Chondrocyte (in vitro differentiated cells): ENCODE data around the gene DPP6. TPM values are rescaled to one million over a fixed set of nuclear protein-coding genes. Genes with fewer than 3 reads are reported as not detected.

Experiments used
- DNase-seq: peaks from one replicate; pipeline ENCODE4 v3.0.0; 2021; ENCODE audit warnings: mixed read lengths, low spot score
- H3K27ac Mint-ChIP-seq: one replicate; pipeline ENCODE4 v1.8.0; 2021; ENCODE audit warnings: mild to moderate bottlenecking, moderate library complexity, mixed read lengths; ENCODE audit not compliant: unreplicated experiment
- H3K27me3 Mint-ChIP-seq: 2 replicates; pipeline ENCODE4 v1.8.0; 2021; ENCODE audit warnings: low read depth, mixed read lengths
- H3K36me3 Mint-ChIP-seq: 2 replicates; pipeline ENCODE4 v1.8.0; 2021; ENCODE audit warnings: low read depth, mixed read lengths
- H3K4me1 Mint-ChIP-seq: 2 replicates; pipeline ENCODE4 v1.8.0; 2021; ENCODE audit warnings: low read depth, mild to moderate bottlenecking, mixed read lengths
- H3K4me3 Mint-ChIP-seq: one replicate; pipeline ENCODE4 v1.8.0; 2021; ENCODE audit warnings: mild to moderate bottlenecking, moderate library complexity, mixed read lengths; ENCODE audit not compliant: unreplicated experiment
- H3K9me3 Mint-ChIP-seq: 2 replicates; pipeline ENCODE4 v1.8.0; 2021; ENCODE audit warnings: low read depth, mixed read lengths
- CTCF ChIP-seq: fragments of 200-600 bp; sonication (generic); IDR thresholded peaks from 2 replicates; pipeline ENCODE4 v1.5.0; 2021; ENCODE audit warnings: antibody characterized with exemption, mild to moderate bottlenecking, moderate library complexity
- total RNA-seq: library from RNA; stranded (reverse); gene quantifications from 3 replicates; pipeline ENCODE4 v1.2.1, GENCODE V29; 2021

DPP6 gene
- total RNA-seq, 1 donor from 2014 or later = not detected

- Mint-ChIP-seq H3K27me3 (peaks cover 6% of the 10 kb centered on the region), H3K4me3 (no peak overlapping the region), H3K36me3 (no peaks in the 10 kb centered on the region), H3K9me3 (peaks cover 37% of the 10 kb centered on the region), H3K4me1 (no peaks in the 10 kb centered on the region), H3K27ac (no peak overlapping the region)
- TF ChIP-seq CTCF = no peak
- DNase-seq = no peak
Observed at GRCh38 chr7:154302380-154302779, 250.2 kb downstream of the DPP6 start.

GRCh38 chr7:154304231-154304630, 252.0 kb downstream of the DPP6 start:
- TF ChIP-seq CTCF = no peak
- H3K27me3 Mint-ChIP-seq = peaks cover 6% of the 10 kb centered on the region
- H3K4me3 Mint-ChIP-seq = no peak overlapping the region
- DNase-seq = no peak
- H3K27ac Mint-ChIP-seq = no peak overlapping the region
- H3K4me1 Mint-ChIP-seq = no peaks in the 10 kb centered on the region
- no peaks in the 10 kb centered on the region for H3K36me3 Mint-ChIP-seq
- peaks cover 32% of the 10 kb centered on the region for H3K9me3 Mint-ChIP-seq

DNA sequence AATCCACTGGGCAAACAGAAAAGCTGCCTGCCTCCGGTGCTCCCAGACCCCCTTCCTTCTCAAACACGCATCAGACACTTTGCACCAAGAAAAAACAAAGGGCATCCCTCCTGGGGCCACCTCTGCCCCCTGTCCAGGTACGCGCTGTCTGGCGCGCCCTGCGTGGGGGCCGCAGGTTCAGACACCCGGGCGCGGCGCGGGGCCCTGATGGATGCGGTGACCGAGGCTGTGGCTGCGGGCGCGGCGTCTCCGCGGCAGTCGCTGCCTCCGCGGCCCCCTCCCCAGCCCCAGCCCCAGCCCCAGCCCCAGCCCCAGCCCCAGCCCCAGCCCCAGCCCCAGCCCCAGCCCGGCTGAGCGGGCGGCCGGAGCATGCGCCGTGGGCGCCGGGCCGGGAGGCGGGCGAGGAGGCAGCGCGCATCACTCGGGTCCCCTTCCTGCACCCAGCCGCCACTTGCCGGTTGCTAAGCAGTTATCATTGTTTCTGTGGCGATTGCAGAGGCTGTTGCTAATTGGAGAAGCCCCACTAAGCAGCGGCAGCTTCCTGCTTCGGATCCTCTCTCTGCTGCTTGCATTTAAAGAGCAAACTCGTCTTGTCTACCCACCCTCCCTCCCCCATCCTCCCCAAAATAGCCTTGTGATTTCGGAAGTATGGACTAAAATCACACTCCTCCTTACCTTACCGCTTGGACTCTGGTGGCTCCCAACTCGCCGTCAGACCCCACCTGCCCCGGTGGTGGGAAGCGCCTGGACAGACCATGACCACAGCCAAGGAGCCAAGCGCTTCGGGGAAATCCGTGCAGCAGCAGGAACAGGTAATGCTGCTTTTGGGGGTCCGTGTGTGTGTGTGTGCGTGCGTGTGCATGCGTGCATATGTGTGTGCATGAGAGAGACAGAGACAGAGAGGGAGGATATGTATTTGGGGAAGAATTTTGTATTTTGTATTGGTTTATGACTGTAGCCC, 252.8 kb downstream of the DPP6 start:
- no peak overlapping the region for H3K27ac Mint-ChIP-seq
- no peaks in the 10 kb centered on the region for H3K4me1 Mint-ChIP-seq
- no peak overlapping the region for H3K4me3 Mint-ChIP-seq
- TF ChIP-seq CTCF = no peak
- peaks cover 6% of the 10 kb centered on the region for H3K27me3 Mint-ChIP-seq
- no peak for DNase-seq
- H3K36me3 Mint-ChIP-seq = no peaks in the 10 kb centered on the region
- H3K9me3 Mint-ChIP-seq = peaks cover 32% of the 10 kb centered on the region

DNA sequence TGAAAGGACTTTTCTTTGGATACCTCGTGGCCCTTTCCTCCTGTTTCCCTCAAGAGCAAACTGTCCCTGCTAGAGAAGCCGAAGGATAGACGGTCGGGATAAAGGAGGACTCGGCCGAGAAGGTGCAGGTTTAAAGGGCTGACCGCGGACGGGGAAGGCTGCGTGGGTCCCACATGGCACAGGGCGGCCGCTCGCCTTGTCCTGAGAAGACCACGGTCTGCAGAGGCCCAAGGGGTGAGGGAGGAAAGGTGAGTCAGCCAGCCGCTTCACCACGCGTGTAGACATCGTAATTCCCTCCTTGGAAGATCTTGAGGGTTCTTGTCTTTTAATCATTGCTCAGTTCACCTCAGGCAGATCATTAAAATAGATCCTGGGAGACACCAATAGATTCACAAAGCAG, 253.8 kb downstream of the DPP6 start:
- no peak overlapping the region for H3K4me3 Mint-ChIP-seq
- peaks cover 6% of the 10 kb centered on the region for H3K27me3 Mint-ChIP-seq
- DNase-seq = no peak
- H3K9me3 Mint-ChIP-seq = peaks cover 29% of the 10 kb centered on the region
- no peak overlapping the region for H3K27ac Mint-ChIP-seq
- H3K4me1 Mint-ChIP-seq = no peaks in the 10 kb centered on the region
- no peak for TF ChIP-seq CTCF
- no peaks in the 10 kb centered on the region for H3K36me3 Mint-ChIP-seq

- Mint-ChIP-seq H3K4me1 (no peaks in the 10 kb centered on the region), H3K27me3 (peaks cover 6% of the 10 kb centered on the region)
- no peak for TF ChIP-seq CTCF
Observed at GRCh38 chr7:154308928-154309327, 256.7 kb downstream of the DPP6 start.

More at GRCh38 chr7:154308928-154309327, 256.7 kb downstream of the DPP6 start:
- H3K9me3 Mint-ChIP-seq = peaks cover 32% of the 10 kb centered on the region
- no peak overlapping the region for H3K27ac Mint-ChIP-seq
- H3K4me3 Mint-ChIP-seq = no peak overlapping the region
- no peak for DNase-seq
- no peaks in the 10 kb centered on the region for H3K36me3 Mint-ChIP-seq
